Neural crest cell (in vitro differentiated cells): ENCODE measurements around the gene PDE11A. TPM values are rescaled to one million over a fixed set of nuclear protein-coding genes. Genes with fewer than 3 reads are reported as not detected.

Source experiments
- DNase-seq: peaks from one replicate; pipeline ENCODE4 v3.0.0; 2021; ENCODE audit warnings: low read depth, mixed read lengths, low spot score
- H3K27ac Mint-ChIP-seq: one replicate; pipeline ENCODE4 v1.8.0; 2021; ENCODE audit warnings: mild to moderate bottlenecking, mixed read lengths; ENCODE audit not compliant: unreplicated experiment
- H3K27me3 Mint-ChIP-seq: 2 replicates; pipeline ENCODE4 v1.8.0; 2021; ENCODE audit warnings: low read depth, mild to moderate bottlenecking, mixed read lengths
- H3K36me3 Mint-ChIP-seq: 2 replicates; pipeline ENCODE4 v1.8.0; 2021; ENCODE audit warnings: low read depth, mild to moderate bottlenecking, mixed read lengths
- H3K4me1 Mint-ChIP-seq: 2 replicates; pipeline ENCODE4 v1.8.0; 2021; ENCODE audit warnings: mixed read lengths
- H3K4me3 Mint-ChIP-seq: one replicate; pipeline ENCODE4 v1.8.0; 2021; ENCODE audit warnings: mild to moderate bottlenecking, mixed read lengths
- H3K9me3 Mint-ChIP-seq: 2 replicates; pipeline ENCODE4 v1.8.0; 2021; ENCODE audit warnings: mixed read lengths
- total RNA-seq: library from RNA; stranded (reverse); gene quantifications from 2 replicates; pipeline ENCODE4 v1.2.1, GENCODE V29; 2021
- TF ChIP-seq, protein P1 (sequence below): fragments of 200-600 bp; sonication (generic); conservative IDR thresholded peaks from 2 replicates; pipeline ENCODE4 v1.5.0; 2021; ENCODE audit warnings: antibody characterized with exemption, mild to moderate bottlenecking

PDE11A gene
- total RNA-seq, 1 donor from 2014 or later, result 0.28 TPM

DNA sequence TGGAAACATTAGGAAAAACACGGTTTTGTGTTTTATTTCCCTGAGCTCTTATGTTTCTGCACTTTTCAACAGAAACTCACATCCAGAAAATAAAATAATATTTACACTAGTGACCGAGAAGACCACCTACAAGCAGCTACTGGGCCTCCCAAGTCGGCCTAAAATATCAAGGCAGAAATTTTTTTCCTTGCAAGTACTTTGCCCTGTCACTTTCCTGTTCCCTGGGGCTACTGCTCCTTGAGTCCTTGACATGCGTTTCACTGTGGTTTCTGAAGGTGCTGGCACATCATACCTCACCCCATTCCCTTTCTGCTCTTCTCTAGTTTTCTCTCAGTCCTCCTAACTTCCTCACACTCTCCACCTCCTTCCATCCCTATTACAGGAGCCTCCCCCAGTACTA, 400.9 kb downstream of the PDE11A start:
- Mint-ChIP-seq H3K36me3 (no peaks in the 10 kb centered on the region), H3K4me1 (peaks cover 50% of the 10 kb centered on the region), H3K4me3 (peak overlapping the region; percentile 5), H3K27me3 (no peaks in the 10 kb centered on the region), H3K9me3 (no peaks in the 10 kb centered on the region), H3K27ac (peak overlapping the region; percentile 72)
- DNase-seq, result no peak
- TF ChIP-seq, protein P1, sequence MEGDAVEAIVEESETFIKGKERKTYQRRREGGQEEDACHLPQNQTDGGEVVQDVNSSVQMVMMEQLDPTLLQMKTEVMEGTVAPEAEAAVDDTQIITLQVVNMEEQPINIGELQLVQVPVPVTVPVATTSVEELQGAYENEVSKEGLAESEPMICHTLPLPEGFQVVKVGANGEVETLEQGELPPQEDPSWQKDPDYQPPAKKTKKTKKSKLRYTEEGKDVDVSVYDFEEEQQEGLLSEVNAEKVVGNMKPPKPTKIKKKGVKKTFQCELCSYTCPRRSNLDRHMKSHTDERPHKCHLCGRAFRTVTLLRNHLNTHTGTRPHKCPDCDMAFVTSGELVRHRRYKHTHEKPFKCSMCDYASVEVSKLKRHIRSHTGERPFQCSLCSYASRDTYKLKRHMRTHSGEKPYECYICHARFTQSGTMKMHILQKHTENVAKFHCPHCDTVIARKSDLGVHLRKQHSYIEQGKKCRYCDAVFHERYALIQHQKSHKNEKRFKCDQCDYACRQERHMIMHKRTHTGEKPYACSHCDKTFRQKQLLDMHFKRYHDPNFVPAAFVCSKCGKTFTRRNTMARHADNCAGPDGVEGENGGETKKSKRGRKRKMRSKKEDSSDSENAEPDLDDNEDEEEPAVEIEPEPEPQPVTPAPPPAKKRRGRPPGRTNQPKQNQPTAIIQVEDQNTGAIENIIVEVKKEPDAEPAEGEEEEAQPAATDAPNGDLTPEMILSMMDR, result no peak

DNA sequence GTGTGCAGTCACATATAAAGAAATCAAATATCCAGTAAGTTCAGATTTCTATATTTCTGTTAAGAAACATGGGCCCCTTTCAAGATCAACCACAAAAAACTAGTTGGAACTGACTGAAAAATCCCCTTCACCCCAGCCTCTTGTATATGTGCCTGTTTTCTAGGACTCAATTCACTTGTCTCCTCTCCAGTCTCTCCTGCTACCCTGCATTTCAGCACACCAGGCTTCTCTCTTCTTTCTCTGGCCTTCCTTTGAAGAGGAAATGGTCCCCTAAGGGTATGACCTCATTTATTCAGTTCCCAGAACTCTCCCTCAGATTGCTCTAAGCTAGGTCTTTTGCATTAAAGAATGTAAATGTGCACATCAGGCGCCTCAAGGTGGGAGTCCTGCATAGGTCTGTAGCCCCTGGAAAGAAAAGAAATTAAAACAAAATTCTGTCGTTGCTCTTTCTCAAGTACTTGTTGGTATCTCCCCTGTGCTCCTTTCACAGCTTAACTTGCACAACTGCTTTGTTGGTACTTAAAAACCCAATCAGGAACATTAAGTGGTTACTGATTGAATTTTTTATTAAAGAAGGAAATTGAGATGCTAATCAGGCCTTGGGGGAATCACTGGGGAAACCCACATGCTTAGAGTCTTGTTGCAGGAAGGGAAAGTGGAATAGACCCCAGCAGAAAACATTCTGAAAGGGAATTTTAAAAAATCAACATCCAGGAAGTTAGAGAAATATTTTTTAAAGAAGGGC, 401.6 kb downstream of the PDE11A start:
- Mint-ChIP-seq H3K27ac (peak overlapping the region; percentile 57), H3K9me3 (no peaks in the 10 kb centered on the region), H3K4me3 (peak overlapping the region; percentile 0), H3K36me3 (no peaks in the 10 kb centered on the region), H3K27me3 (no peaks in the 10 kb centered on the region), H3K4me1 (peaks cover 43% of the 10 kb centered on the region)
- TF ChIP-seq, protein P1, result no peak
- DNase-seq, result no peak

DNA sequence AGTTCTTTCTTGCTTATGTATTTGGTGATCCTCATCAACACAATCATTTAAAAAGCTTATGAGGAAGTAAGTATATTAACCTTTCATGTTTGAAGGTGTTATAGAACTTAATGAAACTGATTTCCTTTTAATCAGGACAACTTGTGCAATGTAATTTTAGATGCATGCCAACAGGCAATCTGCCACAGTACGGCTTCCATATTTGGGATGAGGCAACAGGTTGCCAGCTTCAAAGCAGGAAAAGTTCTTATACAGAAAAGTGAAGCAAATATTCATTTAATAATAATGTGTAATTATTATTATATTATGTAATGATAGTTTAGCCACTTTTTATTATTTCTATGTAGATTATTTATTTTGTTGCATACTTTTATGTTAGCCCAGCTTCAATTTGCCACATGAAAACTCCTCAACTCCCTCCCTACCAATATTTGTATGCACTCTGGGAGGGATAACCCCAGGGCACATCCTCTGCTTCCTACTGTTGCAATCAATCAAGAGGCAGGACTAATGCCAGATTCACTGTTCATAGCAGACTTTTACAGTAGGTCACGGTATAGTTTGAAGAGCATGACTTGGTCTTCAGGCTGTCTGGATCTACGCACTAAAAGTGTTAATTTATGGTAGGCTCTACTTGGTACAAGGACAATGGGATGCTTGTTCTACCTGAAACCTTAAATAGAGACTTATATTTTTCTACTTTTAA, 402.8 kb downstream of the PDE11A start:
- Mint-ChIP-seq H3K4me3 (no peak overlapping the region), H3K27ac (no peak overlapping the region), H3K36me3 (no peaks in the 10 kb centered on the region), H3K9me3 (no peaks in the 10 kb centered on the region), H3K27me3 (no peaks in the 10 kb centered on the region), H3K4me1 (peaks cover 33% of the 10 kb centered on the region)
- TF ChIP-seq, protein P1, result no peak
- DNase-seq, result no peak

DNA sequence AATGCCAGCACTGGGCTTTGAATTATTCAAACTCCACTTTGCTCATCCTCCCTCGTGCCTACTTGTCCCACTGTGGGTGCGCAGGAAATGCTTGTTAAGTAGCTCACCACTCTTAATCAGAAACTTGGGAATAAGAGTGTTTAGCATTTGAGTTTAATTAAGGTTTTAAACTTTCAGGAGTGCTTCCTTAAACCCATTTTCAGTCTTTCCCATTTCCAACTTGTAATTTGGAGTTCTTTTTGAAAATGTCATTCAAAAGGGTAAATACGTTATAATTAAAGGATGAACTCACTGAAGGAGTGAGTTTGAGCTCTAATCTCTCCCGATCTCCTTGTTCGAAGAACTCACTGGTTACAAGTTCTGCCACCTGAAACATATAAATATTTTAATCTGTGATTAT, 403.4 kb downstream of the PDE11A start:
- TF ChIP-seq, protein P1, result no peak
- no peak overlapping the region for H3K27ac Mint-ChIP-seq
- no peaks in the 10 kb centered on the region for H3K27me3 Mint-ChIP-seq

DNA sequence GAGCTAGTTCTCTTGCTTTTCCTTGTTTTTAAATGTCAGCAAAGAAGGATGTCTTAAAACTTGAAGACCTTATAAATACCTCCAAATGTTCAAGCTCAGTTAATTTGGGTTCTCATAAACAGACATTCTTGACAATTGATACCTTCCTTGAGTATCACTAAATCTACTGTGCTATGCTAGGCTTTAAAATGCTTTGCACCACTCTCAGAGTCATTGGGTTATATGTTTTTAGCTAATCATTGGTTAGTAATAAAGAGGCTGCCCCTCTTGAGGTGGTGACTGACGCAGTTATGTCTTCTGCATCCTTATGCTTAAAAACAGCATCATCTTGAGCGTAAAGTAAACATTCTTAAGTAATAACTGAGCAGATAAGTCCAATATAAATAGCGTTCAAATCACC, 404.0 kb downstream of the PDE11A start:
- Mint-ChIP-seq H3K36me3 (no peaks in the 10 kb centered on the region), H3K4me1 (peaks cover 33% of the 10 kb centered on the region), H3K27ac (no peak overlapping the region), H3K4me3 (no peak overlapping the region), H3K9me3 (no peaks in the 10 kb centered on the region), H3K27me3 (no peaks in the 10 kb centered on the region)
- TF ChIP-seq, protein P1, result no peak
- DNase-seq, result no peak

More for the DNA sequence above, 403.4 kb downstream of the PDE11A start:
- DNase-seq, result no peak
- Mint-ChIP-seq H3K4me1 (peaks cover 33% of the 10 kb centered on the region), H3K36me3 (no peaks in the 10 kb centered on the region), H3K4me3 (no peak overlapping the region), H3K9me3 (no peaks in the 10 kb centered on the region)
